Measurements from ENCODE around the gene COL8A1. TPM values are rescaled to one million over a fixed set of nuclear protein-coding genes. Genes with fewer than 3 reads are reported as not detected.
"Not testable (repeated sequence)": the region's sequence is repeated elsewhere in the genome, so short reads cannot be mapped to it uniquely, and the experiment has no call there.

Gene COL8A1
- total RNA-seq, 4 donors from 2014 or later, result 31.5 to 139 (median 71.4) TPM

DNA sequence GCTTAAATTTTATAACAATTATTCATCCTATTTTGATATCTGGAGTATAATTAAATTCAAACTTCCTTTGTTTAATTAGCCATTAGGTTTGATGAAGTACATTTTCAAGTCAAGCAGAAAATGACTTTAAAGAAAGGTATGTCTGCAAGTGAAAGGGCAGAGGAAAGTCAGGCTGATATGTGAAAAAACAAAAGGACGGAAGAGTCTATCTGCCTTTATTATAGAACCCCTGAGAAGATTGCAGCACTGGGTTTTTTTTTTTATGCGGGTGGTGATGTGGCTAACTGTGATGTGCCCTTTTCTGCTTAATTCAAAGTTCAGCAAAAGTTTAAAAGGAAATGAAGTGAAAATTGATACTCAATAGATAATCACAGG is 83.2 kb downstream of the COL8A1 start:
- TF ChIP-seq, protein P1, sequence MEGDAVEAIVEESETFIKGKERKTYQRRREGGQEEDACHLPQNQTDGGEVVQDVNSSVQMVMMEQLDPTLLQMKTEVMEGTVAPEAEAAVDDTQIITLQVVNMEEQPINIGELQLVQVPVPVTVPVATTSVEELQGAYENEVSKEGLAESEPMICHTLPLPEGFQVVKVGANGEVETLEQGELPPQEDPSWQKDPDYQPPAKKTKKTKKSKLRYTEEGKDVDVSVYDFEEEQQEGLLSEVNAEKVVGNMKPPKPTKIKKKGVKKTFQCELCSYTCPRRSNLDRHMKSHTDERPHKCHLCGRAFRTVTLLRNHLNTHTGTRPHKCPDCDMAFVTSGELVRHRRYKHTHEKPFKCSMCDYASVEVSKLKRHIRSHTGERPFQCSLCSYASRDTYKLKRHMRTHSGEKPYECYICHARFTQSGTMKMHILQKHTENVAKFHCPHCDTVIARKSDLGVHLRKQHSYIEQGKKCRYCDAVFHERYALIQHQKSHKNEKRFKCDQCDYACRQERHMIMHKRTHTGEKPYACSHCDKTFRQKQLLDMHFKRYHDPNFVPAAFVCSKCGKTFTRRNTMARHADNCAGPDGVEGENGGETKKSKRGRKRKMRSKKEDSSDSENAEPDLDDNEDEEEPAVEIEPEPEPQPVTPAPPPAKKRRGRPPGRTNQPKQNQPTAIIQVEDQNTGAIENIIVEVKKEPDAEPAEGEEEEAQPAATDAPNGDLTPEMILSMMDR (IDR thresholded peaks at IDR 0.05), result no peak
- no peak for TF ChIP-seq POLR2A (IDR thresholded peaks at IDR 0.05; ENCODE audit: low read depth)
- no peak for TF ChIP-seq EP300 (IDR thresholded peaks at IDR 0.05)
- no peak for TF ChIP-seq POLR2AphosphoS5 (IDR thresholded peaks at IDR 0.05)
- no peak for DNase-seq (ENCODE audit: extremely low spot score)

DNA sequence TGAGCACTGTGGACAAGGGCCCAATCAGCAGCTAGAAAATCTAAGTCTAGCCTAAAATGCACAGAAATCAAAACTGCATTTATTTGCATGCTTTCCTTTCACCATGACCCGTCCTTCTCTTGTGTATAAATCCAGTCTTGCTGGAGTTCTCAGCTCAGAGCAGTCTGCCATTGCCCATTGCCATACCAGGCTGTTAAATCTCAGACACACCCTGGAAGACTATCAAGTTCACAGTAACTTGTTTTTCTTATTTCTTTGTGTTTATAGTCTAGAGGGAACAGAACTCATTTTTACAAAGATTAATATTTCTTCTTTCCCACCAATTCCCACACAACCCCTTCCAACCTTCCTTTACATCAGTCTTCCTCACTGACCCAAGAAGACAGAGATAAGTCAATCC is 85.9 kb downstream of the COL8A1 start:
- no peaks in the 10 kb centered on the region for H3K36me3 ChIP-seq
- intact Hi-C loops (cut with DNase I), result no loop called here
- H3K27ac ChIP-seq (replicated peaks in 1 of 4), result no peak overlapping the region
- 48% methylated on average over 1 of the region's 1 CpG for WGBS
- no peaks in the 10 kb centered on the region for H3K27me3 ChIP-seq
- no peak for DNase-seq (ENCODE audit: extremely low spot score)
- H3K4me1 ChIP-seq, result peaks cover 4 to 17% (median 15%) of the 10 kb centered on the region in 4 donors
- H3K4me3 ChIP-seq, result no peak overlapping the region
- H3K9me3 ChIP-seq, result no peaks in the 10 kb centered on the region
- TF ChIP-seq, protein P1 (IDR thresholded peaks at IDR 0.05), result no peak
- TF ChIP-seq EP300 (IDR thresholded peaks at IDR 0.05), result no peak
- no peak for TF ChIP-seq POLR2AphosphoS5 (IDR thresholded peaks at IDR 0.05)
- no peak for TF ChIP-seq POLR2A (IDR thresholded peaks at IDR 0.05; ENCODE audit: low read depth)

More for the DNA sequence above, 83.2 kb downstream of the COL8A1 start:
- Histone ChIP-seq H3K4me1 (peaks cover 4 to 17% (median 15%) of the 10 kb centered on the region in 4 donors), H3K36me3 (no peaks in the 10 kb centered on the region), H3K27ac (replicated peaks in 1 of 4) (no peak overlapping the region), H3K9me3 (no peaks in the 10 kb centered on the region), H3K4me3 (no peak overlapping the region), H3K27me3 (no peaks in the 10 kb centered on the region)
- WGBS, result 39% methylated on average over 2 of the region's 2 CpGs
- intact Hi-C loops (cut with DNase I), result no loop called here

DNA sequence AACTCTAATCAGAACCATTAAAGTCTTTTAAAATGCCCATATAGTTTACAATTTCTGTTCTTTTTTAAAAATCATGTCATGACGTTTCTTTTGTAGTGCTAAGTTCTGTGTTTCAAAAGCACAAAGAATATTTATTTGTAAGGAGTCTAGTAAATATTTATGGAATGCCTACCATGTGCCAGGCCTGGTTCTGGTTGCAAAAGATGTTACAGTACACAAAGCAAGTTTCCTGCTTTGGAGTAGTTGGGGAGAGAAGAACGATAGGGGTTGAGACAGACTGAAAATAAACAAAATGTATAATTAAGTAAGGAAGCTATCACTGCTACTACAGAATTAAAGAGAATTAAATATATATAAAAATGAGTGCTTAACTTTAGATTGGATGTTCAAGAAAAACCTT is 92.5 kb downstream of the COL8A1 start:
- Histone ChIP-seq H3K9me3 (no peaks in the 10 kb centered on the region), H3K4me3 (no peak overlapping the region), H3K4me1 (no peaks in the 10 kb centered on the region), H3K27ac (replicated peaks in 1 of 4) (no peak overlapping the region), H3K36me3 (no peaks in the 10 kb centered on the region), H3K27me3 (no peaks in the 10 kb centered on the region)
- WGBS, result 74% methylated on average over 2 of the region's 2 CpGs
- DNase-seq (ENCODE audit: extremely low spot score), result no peak
- intact Hi-C loops (cut with DNase I), result no loop called here
- TF ChIP-seq, protein P1 (IDR thresholded peaks at IDR 0.05), result no peak
- TF ChIP-seq POLR2A (IDR thresholded peaks at IDR 0.05; ENCODE audit: low read depth) (no peak), POLR2AphosphoS5 (IDR thresholded peaks at IDR 0.05) (no peak), EP300 (IDR thresholded peaks at IDR 0.05) (no peak)

DNA sequence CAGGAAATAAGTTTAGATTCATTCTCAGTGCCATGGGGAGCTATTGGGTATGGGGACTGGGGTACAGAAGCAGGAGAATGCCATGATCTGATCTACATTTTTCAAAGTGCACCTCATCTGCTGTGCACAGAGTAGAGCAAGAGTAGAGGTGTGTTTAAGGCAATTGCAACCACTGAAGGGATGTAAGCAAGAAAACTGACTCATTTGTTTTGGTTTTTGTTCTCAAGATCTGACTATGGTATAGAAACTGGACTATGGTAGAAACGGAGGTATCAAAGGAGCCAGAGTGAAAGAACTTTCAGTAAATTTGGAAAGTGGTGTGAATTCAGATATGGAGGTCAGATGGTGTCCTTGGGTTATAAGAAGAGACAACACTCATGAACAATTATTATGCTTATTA is 93.1 kb downstream of the COL8A1 start:
- Histone ChIP-seq H3K4me3 (no peak overlapping the region), H3K27me3 (no peaks in the 10 kb centered on the region), H3K27ac (replicated peaks in 1 of 4) (no peak overlapping the region), H3K4me1 (no peaks in the 10 kb centered on the region), H3K36me3 (no peaks in the 10 kb centered on the region), H3K9me3 (no peaks in the 10 kb centered on the region)
- TF ChIP-seq, protein P1 (IDR thresholded peaks at IDR 0.05), result no peak
- TF ChIP-seq POLR2A (IDR thresholded peaks at IDR 0.05; ENCODE audit: low read depth) (no peak), POLR2AphosphoS5 (IDR thresholded peaks at IDR 0.05) (no peak)
- intact Hi-C loops (cut with DNase I), result no loop called here
- WGBS, result 91% methylated on average over 1 of the region's 1 CpG
- no peak for DNase-seq (ENCODE audit: extremely low spot score)

GRCh38 chr3:99740371-99740770 is 102.0 kb downstream of the COL8A1 start:
- H3K4me3 ChIP-seq; intact Hi-C loops (cut with DNase I); H3K9me3 ChIP-seq; H3K27ac ChIP-seq (replicated peaks in 1 of 4); H3K36me3 ChIP-seq; H3K4me1 ChIP-seq; DNase-seq (ENCODE audit: extremely low spot score); H3K27me3 ChIP-seq: not testable (repeated sequence)
- WGBS, result 96% methylated on average over 2 of the region's 2 CpGs

All from esophagus muscularis mucosa (tissue), 4 donors.